Mucosa of descending colon (tissue), 3 donors: ENCODE measurements around the gene PUM1. TPM values are rescaled to one million over a fixed set of nuclear protein-coding genes. Genes with fewer than 3 reads are reported as not detected.
A peak's percentile ranks its signal among the peaks of the same experiment; 100 is the strongest.

Experiments
- ATAC-seq: fragments of 200-7000 bp; cut with Tn5 transposase; one replicate; pipeline ENCODE4 v1.9.1; 2020; ENCODE audit warnings: mild to moderate bottlenecking, moderate library complexity
- DNase-seq, 3 donors: peaks; one replicate each; pipeline ENCODE4 v3.0.0-alpha.2; 2020
- H3K36me3 ChIP-seq: fragments of 200-600 bp; one replicate; pipeline ENCODE4 v1.8.0; 2021; ENCODE audit warnings: low read depth, mild to moderate bottlenecking
- H3K4me1 ChIP-seq: fragments of 200-600 bp; one replicate; pipeline ENCODE4 v1.8.0; 2021; ENCODE audit warnings: low read depth, mild to moderate bottlenecking
- H3K4me3 ChIP-seq: fragments of 200-600 bp; one replicate; pipeline ENCODE4 v1.8.0; 2021; ENCODE audit warnings: mild to moderate bottlenecking
- H3K9me3 ChIP-seq: fragments of 200-600 bp; one replicate; pipeline ENCODE4 v1.8.0; 2021; ENCODE audit warnings: mild to moderate bottlenecking
- CTCF ChIP-seq: fragments of 200-600 bp; IDR thresholded peaks from one replicate; pipeline ENCODE4 v1.8.0; 2022; ENCODE audit warnings: antibody characterized with exemption, mild to moderate bottlenecking
- intact Hi-C, 2 donors: fragments of 100-400 bp; cut with DNase I in 1 of 2; cut with micrococcal nuclease in 1 of 2; formaldehyde crosslinking; loops; one replicate each; pipeline versions ENCODE4 v1.11.0 to v1.11.1; 2022; cut with DNase I, micrococcal nuclease
- long read RNA-seq, 2 donors: library from polyadenylated mRNA; unstranded; transcript quantifications; one replicate each; pipeline ENCODE4 v2.0.0, GENCODE V29; 2019 to 2021
- total RNA-seq, 3 donors: library from RNA; stranded (reverse); fragmentation: NEBNext Ultra II Directional in 2 of 3; extraction: Animal tissue kit (Norgen Biotek cat#: 25700) in 2 of 3; gene quantifications; one replicate each; pipeline versions ENCODE4 v1.2.1 to v1.2.4, GENCODE V29; 2021 to 2023
- donor health status: DM: no; HTN: no; CAD: no; lungs with moderate emphysema.
- donor health status: DM: no; HTN: no; CAD: no.
- donor health status: DM: no; HTN: yes; CAD: no.

The PUM1 gene
- 100 to 1,000 TPM; 116 to 135 (median 127) TPM for total RNA-seq
- long read RNA-seq, donor 1, full-length matches to known transcripts, result 25 of 87 reads
- long read RNA-seq, donor 1, partial matches to known transcripts, result 22 of 87 reads
- long read RNA-seq, donor 1, other reads (novel, unspliced or antisense), result 40 of 87 reads
- long read RNA-seq, donor 2, full-length matches to known transcripts, result 6 of 19 reads
- long read RNA-seq, donor 2, partial matches to known transcripts, result 5 of 19 reads
- long read RNA-seq, donor 2, other reads (novel, unspliced or antisense), result 8 of 19 reads

DNA sequence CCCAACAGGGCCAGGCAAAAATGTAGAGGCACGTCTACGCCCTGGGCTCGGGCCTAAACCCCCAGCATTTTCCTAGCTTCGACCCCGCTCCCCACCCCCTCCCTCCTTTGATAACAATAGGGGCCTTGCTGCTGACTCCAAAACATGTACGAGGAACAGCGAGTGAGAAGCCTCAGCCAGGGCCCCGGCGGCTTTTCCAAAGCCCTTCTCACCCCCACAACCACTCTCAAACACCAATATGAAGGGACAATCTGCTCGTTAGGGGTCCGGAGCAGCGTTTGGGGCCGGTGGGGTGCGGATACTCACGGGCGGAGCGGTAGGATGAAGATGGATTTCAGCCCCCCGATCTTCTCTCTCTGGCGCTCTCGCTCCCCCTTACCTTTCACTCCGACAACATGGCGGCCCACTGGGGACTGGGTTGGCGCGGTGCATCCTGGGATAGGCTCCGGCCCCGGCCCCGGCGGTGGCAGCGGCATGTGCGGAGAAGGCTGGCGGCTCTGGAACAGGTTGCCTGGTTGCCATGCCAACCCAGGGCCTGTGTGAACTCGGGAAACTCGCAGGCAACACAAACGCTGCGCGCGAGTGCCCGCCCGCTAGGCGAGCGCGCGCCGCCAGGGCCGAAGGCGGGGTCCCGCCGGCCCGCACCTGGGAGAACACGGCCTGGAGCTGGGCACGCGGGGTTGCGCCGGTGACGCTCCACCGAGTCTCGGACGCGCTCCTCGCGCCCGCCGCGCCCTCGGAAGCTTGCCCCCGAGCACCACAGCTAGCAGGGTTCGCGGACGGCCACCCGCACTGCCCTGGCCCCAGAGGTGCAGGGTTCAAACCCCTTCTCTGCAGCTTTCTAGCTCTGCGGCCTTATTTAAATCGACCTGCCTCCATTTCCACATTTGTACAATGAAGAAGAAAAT is at the start of gene PUM1:
Gene PUM1 (minus strand): TSS at position 408 of the 908 bp plus-strand sequence. CDS start 6,151 bp downstream, outside the sequence.
- Histone ChIP-seq H3K36me3 (no peaks in the 10 kb centered on the region), H3K4me3 (peak within 1 kb of the TSS; percentile 68), H3K4me1 (peaks cover 16% of the 10 kb centered on the region), H3K9me3 (no peaks in the 10 kb centered on the region)
- TF ChIP-seq CTCF, result no peak
- intact Hi-C loops, result no loop called here
- DNase-seq (peak; percentile 99), ATAC-seq (peak; percentile 98)

GRCh38 chr1:31112266-31112935 is 46.9 kb upstream of the PUM1 start:
- no peaks in the 10 kb centered on the region for H3K36me3 ChIP-seq
- no peak for TF ChIP-seq CTCF
- DNase-seq (no peak), ATAC-seq (peak; percentile 29)
- intact Hi-C loops, result no loop called here
- H3K9me3 ChIP-seq, result no peaks in the 10 kb centered on the region
- no peak overlapping the region for H3K4me3 ChIP-seq
- peaks cover 4% of the 10 kb centered on the region for H3K4me1 ChIP-seq

GRCh38 chr1:31111290-31111951 is 45.9 kb upstream of the PUM1 start:
- Histone ChIP-seq H3K36me3 (no peaks in the 10 kb centered on the region), H3K4me1 (peaks cover 4% of the 10 kb centered on the region)
- peak; percentile 53 to 69 (median 55) for DNase-seq

DNA sequence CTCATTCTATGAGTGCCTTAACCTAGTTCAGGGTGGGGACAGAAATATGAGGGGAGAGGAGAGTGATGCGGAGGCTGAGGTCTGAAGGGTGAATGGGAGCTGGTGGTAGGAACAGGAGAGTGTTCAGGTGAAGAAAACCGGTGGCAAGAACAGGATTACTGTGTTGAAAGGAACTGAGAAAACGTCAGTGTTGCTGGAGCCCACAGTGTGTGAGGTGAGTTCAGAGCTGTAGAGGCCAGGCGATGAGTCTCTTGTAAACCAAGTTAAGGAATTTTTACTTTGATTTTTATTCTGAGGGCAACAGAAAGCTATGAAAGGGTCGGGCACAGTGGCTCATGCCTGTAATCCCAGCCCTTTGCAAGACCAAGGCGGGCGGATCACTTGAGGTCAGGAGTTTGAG is 45.3 kb upstream of the PUM1 start:
- intact Hi-C loops, result no loop called here
- TF ChIP-seq CTCF, result no peak
- Histone ChIP-seq H3K36me3 (no peaks in the 10 kb centered on the region), H3K4me1 (peaks cover 4% of the 10 kb centered on the region), H3K4me3 (no peak overlapping the region), H3K9me3 (no peaks in the 10 kb centered on the region)
- ATAC-seq (no peak), DNase-seq (no peak)

More at GRCh38 chr1:31111290-31111951, 45.9 kb upstream of the PUM1 start:
- H3K9me3 ChIP-seq, result no peaks in the 10 kb centered on the region
- intact Hi-C loops, result no loop called here
- peak; percentile 81 for ATAC-seq
- TF ChIP-seq CTCF, result no peak
- H3K4me3 ChIP-seq, result no peak overlapping the region

GRCh38 chr1:31108861-31109260 is 43.3 kb upstream of the PUM1 start:
- TF ChIP-seq CTCF, result no peak
- ATAC-seq (no peak), DNase-seq (no peak)
- Histone ChIP-seq H3K4me1 (peaks cover 4% of the 10 kb centered on the region), H3K36me3 (no peaks in the 10 kb centered on the region), H3K4me3 (no peak overlapping the region), H3K9me3 (no peaks in the 10 kb centered on the region)
- intact Hi-C loops, result no loop called here
